ENCODE measurements around the gene ADAM10.

DNA sequence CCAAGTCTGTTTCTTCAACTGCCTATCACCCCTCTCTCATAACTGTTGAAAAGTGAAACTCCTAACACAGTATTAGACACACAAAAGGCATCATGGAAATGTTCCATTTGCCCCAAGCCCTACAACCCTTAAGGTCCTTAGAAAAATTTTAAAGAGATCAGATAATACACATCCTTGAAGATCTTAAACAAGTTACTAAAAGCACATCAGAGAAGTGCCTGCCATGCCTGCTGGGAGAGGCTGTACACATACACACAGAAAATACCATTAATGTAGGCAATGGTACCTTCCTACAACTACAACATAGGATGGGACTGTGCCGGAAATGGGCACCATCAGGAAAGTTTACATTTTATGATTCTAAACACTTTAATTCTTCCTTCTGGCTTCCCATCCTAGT is 3.3 kb downstream of the ADAM10 start:
- TF ChIP-seq, protein P1, sequence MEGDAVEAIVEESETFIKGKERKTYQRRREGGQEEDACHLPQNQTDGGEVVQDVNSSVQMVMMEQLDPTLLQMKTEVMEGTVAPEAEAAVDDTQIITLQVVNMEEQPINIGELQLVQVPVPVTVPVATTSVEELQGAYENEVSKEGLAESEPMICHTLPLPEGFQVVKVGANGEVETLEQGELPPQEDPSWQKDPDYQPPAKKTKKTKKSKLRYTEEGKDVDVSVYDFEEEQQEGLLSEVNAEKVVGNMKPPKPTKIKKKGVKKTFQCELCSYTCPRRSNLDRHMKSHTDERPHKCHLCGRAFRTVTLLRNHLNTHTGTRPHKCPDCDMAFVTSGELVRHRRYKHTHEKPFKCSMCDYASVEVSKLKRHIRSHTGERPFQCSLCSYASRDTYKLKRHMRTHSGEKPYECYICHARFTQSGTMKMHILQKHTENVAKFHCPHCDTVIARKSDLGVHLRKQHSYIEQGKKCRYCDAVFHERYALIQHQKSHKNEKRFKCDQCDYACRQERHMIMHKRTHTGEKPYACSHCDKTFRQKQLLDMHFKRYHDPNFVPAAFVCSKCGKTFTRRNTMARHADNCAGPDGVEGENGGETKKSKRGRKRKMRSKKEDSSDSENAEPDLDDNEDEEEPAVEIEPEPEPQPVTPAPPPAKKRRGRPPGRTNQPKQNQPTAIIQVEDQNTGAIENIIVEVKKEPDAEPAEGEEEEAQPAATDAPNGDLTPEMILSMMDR (IDR thresholded peaks at IDR 0.05): no peak
- no peak for TF ChIP-seq POLR2A (IDR thresholded peaks at IDR 0.05)

All from Peyer's patch (tissue), 4 donors.